K562 (cell line): ENCODE results near the gene FAAH. TPM values are rescaled to one million over a fixed set of nuclear protein-coding genes. Genes with fewer than 3 reads are reported as not detected.

Source experiments
- FOXK2 ChIP-seq, 2 experiments: fragments of 450-650 bp; IDR thresholded peaks in 1 of 2; conservative IDR thresholded peaks in 1 of 2; 2 replicates each; pipeline ENCODE4 v1.6.1; 2016; ENCODE audit warnings: low read depth in 2 of 2, mild to moderate bottlenecking in 1 of 2
- RERE ChIP-seq: sonication (generic); formaldehyde crosslinking; IDR thresholded peaks from 2 replicates; pipeline ENCODE4 v1.8.0; 2023; ENCODE audit warnings: missing genetic modification reagents, mild to moderate bottlenecking, borderline replicate concordance
- TFAP4 ChIP-seq: sonication (generic); formaldehyde crosslinking; IDR thresholded peaks from 2 replicates; pipeline ENCODE4 v1.8.0; 2022; ENCODE audit warnings: missing genetic modification reagents, mild to moderate bottlenecking, moderate library complexity, borderline replicate concordance
- ZNF609 ChIP-seq: sonication (generic); formaldehyde crosslinking; IDR thresholded peaks from 2 replicates; pipeline ENCODE4 v1.8.1; 2023; ENCODE audit warnings: missing genetic modification reagents, mild to moderate bottlenecking, borderline replicate concordance
- polyA plus RNA-seq, 8 experiments: library from polyadenylated mRNA; depleted of rRNA in 4 of 8; stranded (reverse) in 5 of 8; unstranded in 3 of 8; fragments of >200 nt; fragmentation: Nextera tagmentation in 2 of 8; fragmentation: Illumina TruSeq in 1 of 8; extraction: Ambion mirVana in 2 of 8; extraction: Trizol in 1 of 8; gene quantifications; 2 replicates each; pipeline versions ENCODE4 v1.2.1 to v1.2.3, GENCODE V29; 2011 to 2014; ENCODE audit warnings: inconsistent platforms in 1 of 8, missing spikeins in 1 of 8
- total RNA-seq, 7 experiments: library from RNA; depleted of rRNA in 6 of 7; stranded (reverse); fragments of >200 nt in 6 of 7; fragmentation: Illumina TruSeq in 2 of 7; extraction: Trizol in 2 of 7; gene quantifications; 2 replicates each; pipeline versions ENCODE4 v1.2.1 to v1.2.3, GENCODE V29; 2011 to 2021; ENCODE audit warnings: low replicate concordance in 1 of 7
- TF ChIP-seq, protein P1 (sequence below): fragments of 250-450 bp; sonication (Bioruptor Pico); IDR thresholded peaks from 2 replicates; pipeline ENCODE4 v1.5.0; 2021; ENCODE audit warnings: mild to moderate bottlenecking, borderline replicate concordance
- TF ChIP-seq, protein P2 (sequence below), 2 experiments: fragments of 150-350 bp in 1 of 2; IDR thresholded peaks; 2 replicates each; pipeline ENCODE4 v1.6.1; 2012 to 2016; ENCODE audit warnings: low read depth in 2 of 2, low read length in 2 of 2, mild to moderate bottlenecking in 1 of 2, moderate library complexity in 1 of 2

The FAAH gene
- total and polyA plus RNA-seq, 9 of the 15 experiments (the other 6 are each of a cell fraction or from before 2014, with no cell fraction given) = 0.06 to 1.1 (median 0.32) TPM

DNA sequence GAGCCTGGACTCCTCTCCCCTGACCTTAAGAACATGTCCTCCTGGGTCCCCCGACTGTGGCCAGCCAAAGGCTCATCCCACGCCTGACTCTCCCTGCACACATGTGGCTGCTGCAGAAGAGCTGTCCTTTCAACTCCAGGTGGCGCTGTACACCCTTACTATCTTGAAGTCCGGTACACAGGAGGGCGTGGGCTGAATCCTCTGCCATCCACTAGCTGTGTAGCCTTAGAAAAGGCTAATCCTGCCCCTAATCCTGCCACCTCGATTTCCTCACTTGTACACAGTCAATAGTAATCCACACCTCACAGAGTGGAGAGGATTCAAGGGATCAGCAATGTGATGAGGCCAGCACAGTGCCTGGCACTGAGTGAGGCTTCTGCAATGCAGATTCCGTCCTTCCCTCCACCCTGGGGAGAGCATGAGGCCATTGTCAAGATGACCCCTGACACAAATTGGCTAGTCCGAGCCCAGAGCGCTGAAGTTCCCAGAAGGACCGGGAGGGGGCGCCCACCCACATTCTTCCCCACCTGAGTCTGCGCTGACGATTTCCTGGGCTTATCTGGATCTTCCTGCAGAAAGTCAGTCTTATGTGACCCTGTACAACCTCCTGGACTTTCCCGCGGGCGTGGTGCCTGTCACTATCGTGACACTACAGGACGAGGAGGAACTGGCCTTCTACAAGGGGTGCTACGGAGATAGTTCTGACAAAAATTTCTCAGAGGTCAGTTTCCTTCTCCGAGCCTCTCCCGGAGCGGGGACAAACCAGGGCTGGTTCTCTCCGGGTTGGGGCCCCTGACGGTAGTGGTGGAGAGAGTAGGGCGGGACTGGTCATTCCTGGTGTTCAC is 48.4 kb downstream of the FAAH start (continued):
- TF ChIP-seq RERE (CRISPR knock-in tag) = 0 out of 2 replicates have a peak, but pooled peaks have one; percentile 75
- TF ChIP-seq FOXK2 (conservative IDR thresholded peaks at IDR 0.05 in 1 of 2, IDR thresholded peaks at IDR 0.05 in 1 of 2; ENCODE audit: low read depth in 2 of 2) = peak; percentile 73 to 83; a peak in 3 of 4 replicates
- TF ChIP-seq, protein P1, sequence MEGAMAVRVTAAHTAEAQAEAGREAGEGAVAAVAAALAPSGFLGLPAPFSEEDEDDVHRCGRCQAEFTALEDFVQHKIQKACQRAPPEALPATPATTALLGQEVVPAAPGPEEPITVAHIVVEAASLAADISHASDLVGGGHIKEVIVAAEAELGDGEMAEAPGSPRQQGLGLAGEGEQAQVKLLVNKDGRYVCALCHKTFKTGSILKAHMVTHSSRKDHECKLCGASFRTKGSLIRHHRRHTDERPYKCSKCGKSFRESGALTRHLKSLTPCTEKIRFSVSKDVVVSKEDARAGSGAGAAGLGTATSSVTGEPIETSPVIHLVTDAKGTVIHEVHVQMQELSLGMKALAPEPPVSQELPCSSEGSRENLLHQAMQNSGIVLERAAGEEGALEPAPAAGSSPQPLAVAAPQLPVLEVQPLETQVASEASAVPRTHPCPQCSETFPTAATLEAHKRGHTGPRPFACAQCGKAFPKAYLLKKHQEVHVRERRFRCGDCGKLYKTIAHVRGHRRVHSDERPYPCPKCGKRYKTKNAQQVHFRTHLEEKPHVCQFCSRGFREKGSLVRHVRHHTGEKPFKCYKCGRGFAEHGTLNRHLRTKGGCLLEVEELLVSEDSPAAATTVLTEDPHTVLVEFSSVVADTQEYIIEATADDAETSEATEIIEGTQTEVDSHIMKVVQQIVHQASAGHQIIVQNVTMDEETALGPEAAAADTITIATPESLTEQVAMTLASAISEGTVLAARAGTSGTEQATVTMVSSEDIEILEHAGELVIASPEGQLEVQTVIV = no peak
- TF ChIP-seq, protein P2, sequence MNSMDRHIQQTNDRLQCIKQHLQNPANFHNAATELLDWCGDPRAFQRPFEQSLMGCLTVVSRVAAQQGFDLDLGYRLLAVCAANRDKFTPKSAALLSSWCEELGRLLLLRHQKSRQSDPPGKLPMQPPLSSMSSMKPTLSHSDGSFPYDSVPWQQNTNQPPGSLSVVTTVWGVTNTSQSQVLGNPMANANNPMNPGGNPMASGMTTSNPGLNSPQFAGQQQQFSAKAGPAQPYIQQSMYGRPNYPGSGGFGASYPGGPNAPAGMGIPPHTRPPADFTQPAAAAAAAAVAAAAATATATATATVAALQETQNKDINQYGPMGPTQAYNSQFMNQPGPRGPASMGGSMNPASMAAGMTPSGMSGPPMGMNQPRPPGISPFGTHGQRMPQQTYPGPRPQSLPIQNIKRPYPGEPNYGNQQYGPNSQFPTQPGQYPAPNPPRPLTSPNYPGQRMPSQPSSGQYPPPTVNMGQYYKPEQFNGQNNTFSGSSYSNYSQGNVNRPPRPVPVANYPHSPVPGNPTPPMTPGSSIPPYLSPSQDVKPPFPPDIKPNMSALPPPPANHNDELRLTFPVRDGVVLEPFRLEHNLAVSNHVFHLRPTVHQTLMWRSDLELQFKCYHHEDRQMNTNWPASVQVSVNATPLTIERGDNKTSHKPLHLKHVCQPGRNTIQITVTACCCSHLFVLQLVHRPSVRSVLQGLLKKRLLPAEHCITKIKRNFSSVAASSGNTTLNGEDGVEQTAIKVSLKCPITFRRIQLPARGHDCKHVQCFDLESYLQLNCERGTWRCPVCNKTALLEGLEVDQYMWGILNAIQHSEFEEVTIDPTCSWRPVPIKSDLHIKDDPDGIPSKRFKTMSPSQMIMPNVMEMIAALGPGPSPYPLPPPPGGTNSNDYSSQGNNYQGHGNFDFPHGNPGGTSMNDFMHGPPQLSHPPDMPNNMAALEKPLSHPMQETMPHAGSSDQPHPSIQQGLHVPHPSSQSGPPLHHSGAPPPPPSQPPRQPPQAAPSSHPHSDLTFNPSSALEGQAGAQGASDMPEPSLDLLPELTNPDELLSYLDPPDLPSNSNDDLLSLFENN (IDR thresholded peaks at IDR 0.05; ENCODE audit: low read depth in 2 of 2, low read length in 2 of 2) = peak; percentile 14 to 57; a peak in 3 of 4 replicates
- TF ChIP-seq TFAP4 = peak; percentile 90
- TF ChIP-seq ZNF609 (CRISPR knock-in tag) = no peak; the same call in 1 of the 2 replicates
